Brain microvascular endothelial cell (primary cell): ENCODE results near the gene SBF2.
A peak's percentile ranks its signal among the peaks of the same experiment; 100 is the strongest.
"Not testable (repeated sequence)": the region's sequence is repeated elsewhere in the genome, so short reads cannot be mapped to it uniquely, and the experiment has no call there.

Source experiments
- DNase-seq: peaks from one replicate; pipeline ENCODE4 v3.0.0-alpha.2; 2020
- H3K27ac ChIP-seq: fragments of 250-450 bp; sonication (Bioruptor Pico); 2 replicates; pipeline ENCODE4 v1.5.1; 2020; ENCODE audit warnings: mild to moderate bottlenecking, moderate library complexity
- H3K27me3 ChIP-seq: fragments of 250-450 bp; sonication (Bioruptor Pico); replicated peaks from 2 replicates; pipeline ENCODE4 v1.5.1; 2020; ENCODE audit warnings: mild to moderate bottlenecking
- H3K36me3 ChIP-seq: fragments of 250-450 bp; sonication (Bioruptor Pico); replicated peaks from 2 replicates; pipeline ENCODE4 v1.5.1; 2020; ENCODE audit warnings: mild to moderate bottlenecking
- H3K4me3 ChIP-seq: 2 replicates; pipeline ENCODE4 v1.5.1; 2011; ENCODE audit warnings: low read depth, mild to moderate bottlenecking, control low read depth, low read length, moderate library complexity
- CTCF ChIP-seq: IDR thresholded peaks from 2 replicates; pipeline ENCODE4 v1.5.1; 2011; ENCODE audit warnings: low read depth, mild to moderate bottlenecking, moderate library complexity, low read length, control low read depth, inconsistent platforms; ENCODE audit errors: missing control alignments
- in situ Hi-C: cut with HindIII; loops from 2 replicates; pipeline ENCODE4 v1.10.0; 2017; ENCODE audit warnings: low sequenced_read_pairs, low pct_ligation_motif_present

Gene SBF2

GRCh38 chr11:9990221-9990973 lies 303.6 kb downstream of the SBF2 start:
- H3K27me3 ChIP-seq = no peaks in the 10 kb centered on the region
- in situ Hi-C loops = loop anchor here (25.0 kb wide), 1 partner anchor 322 kb away; the partner anchor contains the start of gene ADM
- no peak overlapping the region for H3K27ac ChIP-seq
- peak; percentile 18 for TF ChIP-seq CTCF
- H3K4me3 ChIP-seq = no peak overlapping the region
- DNase-seq = peak; percentile 11
- H3K36me3 ChIP-seq = peaks cover 3% of the 10 kb centered on the region

GRCh38 chr11:9987303-9987702 lies 306.7 kb downstream of the SBF2 start:
- not testable (repeated sequence) for DNase-seq, H3K27ac ChIP-seq, H3K4me3 ChIP-seq, H3K27me3 ChIP-seq, H3K36me3 ChIP-seq
- in situ Hi-C loops = loop anchor here (25.0 kb wide), 1 partner anchor 325 kb away; the partner anchor contains the start of gene ADM

GRCh38 chr11:9982796-9983579 lies 311.0 kb downstream of the SBF2 start:
- in situ Hi-C loops = loop anchor here (25.0 kb wide), 1 partner anchor 329 kb away; the partner anchor contains the start of gene ADM
- peak; percentile 2 for TF ChIP-seq CTCF
- H3K4me3 ChIP-seq = no peak overlapping the region
- DNase-seq = peak; percentile 80
- no peaks in the 10 kb centered on the region for H3K27me3 ChIP-seq
- H3K27ac ChIP-seq = peak overlapping the region; percentile 80
- H3K36me3 ChIP-seq = no peaks in the 10 kb centered on the region

DNA sequence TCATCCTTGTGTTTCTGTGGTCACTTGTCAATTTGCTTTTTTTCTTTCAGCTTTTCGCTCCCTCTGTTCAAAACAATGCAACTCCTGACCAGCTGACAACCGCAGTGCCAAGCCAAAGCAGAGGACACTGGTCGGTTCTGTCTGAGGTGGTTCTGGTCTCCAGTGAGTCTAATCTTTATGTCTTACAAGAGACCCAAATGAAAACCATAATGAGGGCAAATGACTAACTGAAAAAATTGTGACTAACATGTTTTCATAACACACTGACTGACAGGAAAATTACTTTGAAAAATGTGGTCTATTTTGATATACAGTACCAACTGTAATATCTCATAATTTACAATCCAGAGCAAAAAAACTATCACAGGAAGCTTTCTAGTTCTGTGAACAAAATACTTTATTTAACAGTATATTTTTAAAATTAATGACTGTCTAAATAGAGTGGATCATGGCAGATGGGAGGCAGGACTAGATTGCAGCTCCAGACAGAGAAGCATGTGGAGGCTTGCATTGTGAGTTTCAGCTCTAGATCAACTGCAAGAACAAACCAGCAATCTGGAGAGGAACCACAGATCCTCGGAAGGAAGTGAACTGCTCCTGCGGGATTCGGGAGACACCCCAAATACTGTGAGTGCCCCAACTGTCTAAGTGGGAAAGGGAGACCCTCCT lies 311.8 kb downstream of the SBF2 start:
- H3K27ac ChIP-seq = peak overlapping the region; percentile 80
- H3K27me3 ChIP-seq = no peaks in the 10 kb centered on the region
- DNase-seq = peak; percentile 42
- in situ Hi-C loops = loop anchor here (25.0 kb wide), 1 partner anchor 330 kb away; the partner anchor contains the start of gene ADM
- no peak for TF ChIP-seq CTCF
- no peaks in the 10 kb centered on the region for H3K36me3 ChIP-seq
- H3K4me3 ChIP-seq = no peak overlapping the region

DNA sequence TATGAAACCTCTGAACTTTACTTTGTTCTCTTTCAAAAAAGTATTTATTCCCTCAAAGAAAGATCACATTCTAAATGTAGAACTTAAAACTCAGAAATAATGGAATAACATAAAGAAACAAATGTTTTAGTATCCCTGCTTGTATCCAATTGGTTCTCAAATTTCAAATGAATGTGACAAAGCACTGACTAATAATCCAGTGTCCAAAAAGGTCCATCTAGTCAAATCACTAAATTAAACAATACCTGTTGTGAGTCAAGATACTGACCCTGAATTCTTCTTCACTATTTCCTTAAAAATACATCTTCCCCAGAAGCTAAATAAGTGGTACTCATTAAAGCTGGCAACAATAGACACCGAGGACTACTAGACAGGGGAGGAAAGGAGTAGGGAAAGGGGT lies 313.1 kb downstream of the SBF2 start:
- no peaks in the 10 kb centered on the region for H3K36me3 ChIP-seq
- H3K4me3 ChIP-seq = no peak overlapping the region
- H3K27me3 ChIP-seq = no peaks in the 10 kb centered on the region
- DNase-seq = no peak
- in situ Hi-C loops = loop anchor here (25.0 kb wide), 1 partner anchor 331 kb away; the partner anchor contains the start of gene ADM
- no peak overlapping the region for H3K27ac ChIP-seq
- no peak for TF ChIP-seq CTCF
